ENCODE data around the gene VWA7. TPM values are rescaled to one million over a fixed set of nuclear protein-coding genes. Genes with fewer than 3 reads are reported as not detected.

Gene VWA7
- total RNA-seq, 2 donors from 2014 or later, result 0.64 to 0.95 TPM

GRCh38 chr6:31762878-31763618 lies 14.1 kb downstream of the VWA7 start:
- Histone ChIP-seq H3K4me3 (ENCODE audit: low read length) (no peak overlapping the region), H3K9ac (ENCODE audit: extremely low read depth, low read length, poor library complexity, severe bottlenecking) (no peak overlapping the region), H3K36me3 (ENCODE audit: control insufficient read depth, insufficient read depth, low read length) (no peaks in the 10 kb centered on the region), H3K27me3 (ENCODE audit: control insufficient read depth, insufficient read depth, low read length, poor library complexity, severe bottlenecking) (no peaks in the 10 kb centered on the region), H3K27ac (ENCODE audit: low read depth, low read length) (peak overlapping the region; percentile 86), H3K4me1 (ENCODE audit: control insufficient read depth, insufficient read depth, low read length) (no peaks in the 10 kb centered on the region), H3K9me3 (ENCODE audit: control insufficient read depth, low read length) (no peaks in the 10 kb centered on the region)
- H3K4me3 Mint-ChIP-seq, result no peak overlapping the region
- WGBS, 2 experiments (ENCODE audit: insufficient coverage in 1 of 2, insufficient read length in 1 of 2), result 85 to 86% methylated on average over 5 to 8 of the region's 8 CpGs
- DNase-seq, result no peak
- H3K4me1 Mint-ChIP-seq, result peaks cover 18% of the 10 kb centered on the region
- TF ChIP-seq, protein P1, sequence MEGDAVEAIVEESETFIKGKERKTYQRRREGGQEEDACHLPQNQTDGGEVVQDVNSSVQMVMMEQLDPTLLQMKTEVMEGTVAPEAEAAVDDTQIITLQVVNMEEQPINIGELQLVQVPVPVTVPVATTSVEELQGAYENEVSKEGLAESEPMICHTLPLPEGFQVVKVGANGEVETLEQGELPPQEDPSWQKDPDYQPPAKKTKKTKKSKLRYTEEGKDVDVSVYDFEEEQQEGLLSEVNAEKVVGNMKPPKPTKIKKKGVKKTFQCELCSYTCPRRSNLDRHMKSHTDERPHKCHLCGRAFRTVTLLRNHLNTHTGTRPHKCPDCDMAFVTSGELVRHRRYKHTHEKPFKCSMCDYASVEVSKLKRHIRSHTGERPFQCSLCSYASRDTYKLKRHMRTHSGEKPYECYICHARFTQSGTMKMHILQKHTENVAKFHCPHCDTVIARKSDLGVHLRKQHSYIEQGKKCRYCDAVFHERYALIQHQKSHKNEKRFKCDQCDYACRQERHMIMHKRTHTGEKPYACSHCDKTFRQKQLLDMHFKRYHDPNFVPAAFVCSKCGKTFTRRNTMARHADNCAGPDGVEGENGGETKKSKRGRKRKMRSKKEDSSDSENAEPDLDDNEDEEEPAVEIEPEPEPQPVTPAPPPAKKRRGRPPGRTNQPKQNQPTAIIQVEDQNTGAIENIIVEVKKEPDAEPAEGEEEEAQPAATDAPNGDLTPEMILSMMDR (conservative IDR thresholded peaks at IDR 0.05), result no peak
- H3K27ac Mint-ChIP-seq, result peak overlapping the region; percentile 77
- H3K9me3 Mint-ChIP-seq, result no peaks in the 10 kb centered on the region
- no peaks in the 10 kb centered on the region for H3K27me3 Mint-ChIP-seq (ENCODE audit: insufficient read depth)
- H3K36me3 Mint-ChIP-seq (ENCODE audit: low read depth), result peaks cover 25% of the 10 kb centered on the region

GRCh38 chr6:31762356-31762755 lies 14.8 kb downstream of the VWA7 start, which contains the start of gene SAPCD1:
SAPCD1 (plus strand) TSS chr6:31762656; CDS start chr6:31763055, 399 bp downstream.
- peak within 1 kb of the TSS; percentile 77 for H3K27ac Mint-ChIP-seq
- peak within 1 kb of the TSS; percentile 86 for H3K27ac ChIP-seq (ENCODE audit: low read depth, low read length)
- no peak for DNase-seq
- no peaks in the 10 kb centered on the region for H3K27me3 ChIP-seq (ENCODE audit: control insufficient read depth, insufficient read depth, low read length, poor library complexity, severe bottlenecking)
- H3K27me3 Mint-ChIP-seq (ENCODE audit: insufficient read depth), result no peaks in the 10 kb centered on the region
- H3K4me3 Mint-ChIP-seq, result no peak within 1 kb of the TSS
- H3K36me3 Mint-ChIP-seq (ENCODE audit: low read depth), result peaks cover 25% of the 10 kb centered on the region
- 81 to 90% methylated on average over 3 to 4 of the region's 4 CpGs for WGBS, 2 experiments (ENCODE audit: insufficient coverage in 1 of 2, insufficient read length in 1 of 2)
- H3K9me3 Mint-ChIP-seq, result no peaks in the 10 kb centered on the region
- H3K4me1 ChIP-seq (ENCODE audit: control insufficient read depth, insufficient read depth, low read length), result no peaks in the 10 kb centered on the region
- TF ChIP-seq, protein P1 (conservative IDR thresholded peaks at IDR 0.05), result no peak
- H3K36me3 ChIP-seq (ENCODE audit: control insufficient read depth, insufficient read depth, low read length), result no peaks in the 10 kb centered on the region
- H3K4me3 ChIP-seq (ENCODE audit: low read length), result no peak within 1 kb of the TSS
- H3K9ac ChIP-seq (ENCODE audit: extremely low read depth, low read length, poor library complexity, severe bottlenecking), result no peak within 1 kb of the TSS
- no peaks in the 10 kb centered on the region for H3K9me3 ChIP-seq (ENCODE audit: control insufficient read depth, low read length)
- H3K4me1 Mint-ChIP-seq, result peaks cover 18% of the 10 kb centered on the region

DNA sequence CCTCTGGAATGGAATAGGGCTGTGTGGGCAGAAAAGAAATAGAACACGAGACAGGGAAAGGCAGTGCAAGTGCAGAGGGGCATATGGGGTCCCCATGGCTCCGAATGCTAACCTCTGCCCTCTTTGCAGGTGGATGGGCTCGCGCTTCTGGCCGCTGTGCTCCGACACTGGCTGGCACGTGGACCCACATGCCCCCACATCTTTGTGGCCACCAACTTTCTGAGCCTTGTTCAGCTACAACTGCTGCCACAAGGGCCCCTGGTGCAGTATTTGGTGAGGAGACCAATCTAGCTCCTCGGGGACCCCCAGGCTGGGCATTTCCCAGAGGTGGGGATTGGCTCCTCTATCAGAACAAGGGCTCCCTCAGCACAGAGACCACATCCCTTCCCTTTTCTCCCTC lies 15.8 kb downstream of the VWA7 start:
- Histone ChIP-seq H3K4me1 (ENCODE audit: control insufficient read depth, insufficient read depth, low read length) (no peaks in the 10 kb centered on the region), H3K4me3 (ENCODE audit: low read length) (no peak overlapping the region), H3K27ac (ENCODE audit: low read depth, low read length) (no peak overlapping the region), H3K9me3 (ENCODE audit: control insufficient read depth, low read length) (no peaks in the 10 kb centered on the region), H3K27me3 (ENCODE audit: control insufficient read depth, insufficient read depth, low read length, poor library complexity, severe bottlenecking) (no peaks in the 10 kb centered on the region), H3K36me3 (ENCODE audit: control insufficient read depth, insufficient read depth, low read length) (no peaks in the 10 kb centered on the region), H3K9ac (ENCODE audit: extremely low read depth, low read length, poor library complexity, severe bottlenecking) (no peak overlapping the region)
- Mint-ChIP-seq H3K27ac (no peak overlapping the region), H3K27me3 (ENCODE audit: insufficient read depth) (no peaks in the 10 kb centered on the region), H3K4me1 (peaks cover 15% of the 10 kb centered on the region), H3K4me3 (no peak overlapping the region), H3K36me3 (ENCODE audit: low read depth) (peaks cover 25% of the 10 kb centered on the region), H3K9me3 (no peaks in the 10 kb centered on the region)
- 98% methylated on average over 6 to 8 of the region's 8 CpGs for WGBS, 2 experiments (ENCODE audit: insufficient coverage in 1 of 2, insufficient read length in 1 of 2)
- TF ChIP-seq, protein P1 (conservative IDR thresholded peaks at IDR 0.05), result no peak
- DNase-seq, result no peak
